ENCODE measurements around the gene GLT8D2.
"Not testable (repeated sequence)": the region's sequence is repeated elsewhere in the genome, so short reads cannot be mapped to it uniquely, and the experiment has no call there.

GLT8D2 gene

GRCh38 chr12:104026841-104027599, 23.0 kb downstream of the GLT8D2 start:
- no peak for TF ChIP-seq CTCF (conservative IDR thresholded peaks at IDR 0.05)
- H3K27ac ChIP-seq: no peak overlapping the region

- no peak for TF ChIP-seq CTCF (conservative IDR thresholded peaks at IDR 0.05)
- no peak overlapping the region for H3K27ac ChIP-seq
Measured at GRCh38 chr12:104025771-104026170, 24.2 kb downstream of the GLT8D2 start.

GRCh38 chr12:104024348-104024747, 25.6 kb downstream of the GLT8D2 start:
- no peak overlapping the region for H3K27ac ChIP-seq
- no peak for TF ChIP-seq CTCF (conservative IDR thresholded peaks at IDR 0.05)

GRCh38 chr12:104023710-104024109, 26.3 kb downstream of the GLT8D2 start:
- no peak for TF ChIP-seq CTCF (conservative IDR thresholded peaks at IDR 0.05)
- no peak overlapping the region for H3K27ac ChIP-seq

- TF ChIP-seq CTCF (conservative IDR thresholded peaks at IDR 0.05): no peak
- H3K27ac ChIP-seq: no peak overlapping the region
Measured at GRCh38 chr12:104022786-104023185, 27.2 kb downstream of the GLT8D2 start.

- H3K27ac ChIP-seq: not testable (repeated sequence)
Measured at GRCh38 chr12:104021862-104022261, 28.1 kb downstream of the GLT8D2 start.

- no peak for TF ChIP-seq CTCF (conservative IDR thresholded peaks at IDR 0.05)
- H3K27ac ChIP-seq: no peak overlapping the region
Measured at GRCh38 chr12:104012331-104012730, 37.7 kb downstream of the GLT8D2 start.

- no peak for TF ChIP-seq CTCF (conservative IDR thresholded peaks at IDR 0.05)
- H3K27ac ChIP-seq: no peak overlapping the region
Measured at GRCh38 chr12:104011253-104011652, 38.7 kb downstream of the GLT8D2 start.

All from VCaP (cell line).